Activated CD8-positive, alpha-beta memory T cell treated with anti-CD3 and anti-CD28 coated beads for 36 hours (primary cell): ENCODE results near the gene RBM17. TPM values are rescaled to one million over a fixed set of nuclear protein-coding genes. Genes with fewer than 3 reads are reported as not detected.
"Not testable (repeated sequence)": the region's sequence is repeated elsewhere in the genome, so short reads cannot be mapped to it uniquely, and the experiment has no call there.

Source experiments
- CTCF ChIA-PET: fragments of 350-600 bp; sonication (Branson Sonifier 250); formaldehyde crosslinking; loops from one replicate; lab custom pipeline; 2021; ENCODE audit warnings: antibody characterized with exemption; lab: Charles Lee
- POLR2A ChIA-PET: fragments of 350-600 bp; sonication (Branson Sonifier 250); formaldehyde crosslinking; loops from one replicate; lab custom pipeline; 2021; ENCODE audit warnings: antibody characterized with exemption; lab: Charles Lee
- total RNA-seq, 2 experiments: library from RNA; stranded (reverse); gene quantifications; one replicate each; pipeline ENCODE4 v1.2.3, GENCODE V29; 2021

The RBM17 gene
- total RNA-seq, 2 experiments from 2014 or later, result 289 to 298 TPM

DNA sequence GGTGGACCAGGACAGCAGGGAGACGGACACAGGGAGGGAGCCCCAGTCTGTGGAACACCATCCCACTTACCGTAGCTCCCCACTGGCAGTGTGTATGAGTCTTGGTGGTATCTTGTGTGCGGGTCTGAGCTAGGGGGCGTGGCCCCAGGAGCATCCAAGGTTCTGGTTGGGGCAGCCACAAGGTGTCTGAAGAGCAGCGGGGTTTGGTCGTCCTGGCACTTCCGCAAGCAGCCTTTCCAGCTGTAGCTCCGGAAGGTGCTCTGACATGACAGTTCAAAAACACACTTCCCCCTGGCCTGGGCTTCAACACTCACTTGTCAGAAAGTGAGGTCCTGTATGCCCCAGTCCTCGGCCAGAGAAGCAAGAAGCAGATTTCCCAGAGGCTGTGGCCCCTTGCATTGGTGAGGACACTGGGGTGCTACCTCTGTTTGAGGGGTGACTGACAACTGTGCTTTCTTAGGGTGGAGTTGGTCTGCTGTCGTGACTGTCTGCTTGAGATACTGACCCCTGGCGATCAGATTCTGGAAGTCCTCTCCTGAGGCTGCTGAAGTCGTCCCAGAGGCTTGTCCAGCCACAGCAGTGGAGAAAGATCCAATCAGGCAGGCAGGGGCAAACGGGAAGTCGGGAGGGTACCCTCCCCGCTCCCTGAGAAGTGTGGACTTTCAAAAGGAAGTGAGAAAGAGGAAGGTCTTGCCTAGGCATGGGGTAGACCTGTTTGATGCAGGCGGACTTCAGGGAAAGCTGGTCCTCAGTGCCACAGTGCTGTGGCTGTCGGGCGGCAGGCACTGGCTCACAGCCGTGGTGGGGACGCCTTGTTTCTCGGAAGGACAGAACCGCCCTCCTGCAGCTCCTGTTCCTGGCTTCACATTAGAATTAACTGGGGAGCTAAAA lies 62.5 kb downstream of the RBM17 start:
- ChIA-PET CTCF (interaction anchor here (0.5 to 1.4 kb wide), 8 partner anchors 8 to 54 kb away, joined by 3 to 6 read pairs (median 3); partner anchors contain the start of gene PFKFB3), POLR2A (interaction anchor here (1.6 kb wide), 1 partner anchor 22 kb away, joined by 3 read pairs; no protein-coding TSS in a partner anchor)

- ChIA-PET POLR2A (interaction anchor here (0.6 kb wide), 2 partner anchors 23 to 41 kb away, joined by 3 read pairs; no protein-coding TSS in a partner anchor), CTCF (interaction anchor here (1.5 to 1.7 kb wide), 2 partner anchors 20 to 248 kb away, joined by 3 to 5 read pairs; no protein-coding TSS in a partner anchor)
Observed at GRCh38 chr10:6153845-6154244, 65.0 kb downstream of the RBM17 start.

DNA sequence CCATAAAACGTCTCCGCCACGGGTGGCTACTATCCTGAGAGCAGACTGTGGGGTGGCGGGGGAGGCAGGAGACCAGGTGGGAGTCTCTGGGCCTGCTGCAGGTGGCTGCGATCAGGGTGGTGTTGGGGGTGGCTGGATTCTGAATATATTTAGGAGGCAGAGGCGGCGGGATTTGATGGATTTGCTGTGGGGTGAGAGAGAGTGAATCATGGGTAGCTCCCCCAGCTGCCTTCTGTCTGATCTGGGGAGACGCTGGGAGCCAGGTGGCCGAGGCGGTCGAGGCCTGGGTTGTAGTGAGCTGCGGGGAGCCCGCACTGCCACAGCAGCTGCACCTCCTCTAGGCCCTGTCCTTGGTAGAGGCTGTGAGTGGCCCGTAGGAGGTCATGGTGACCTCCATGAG lies 65.7 kb downstream of the RBM17 start:
- POLR2A ChIA-PET, result no interaction called here
- CTCF ChIA-PET, result interaction anchor here (0.6 kb wide), 1 partner anchor 233 kb away, joined by 5 read pairs; no protein-coding TSS in a partner anchor

GRCh38 chr10:6158276-6158675 lies 69.4 kb downstream of the RBM17 start:
- CTCF ChIA-PET, result interaction anchor here (0.7 kb wide), 2 partner anchors 13 to 15 kb away, joined by 3 read pairs; no protein-coding TSS in a partner anchor
- POLR2A ChIA-PET, result no interaction called here

DNA sequence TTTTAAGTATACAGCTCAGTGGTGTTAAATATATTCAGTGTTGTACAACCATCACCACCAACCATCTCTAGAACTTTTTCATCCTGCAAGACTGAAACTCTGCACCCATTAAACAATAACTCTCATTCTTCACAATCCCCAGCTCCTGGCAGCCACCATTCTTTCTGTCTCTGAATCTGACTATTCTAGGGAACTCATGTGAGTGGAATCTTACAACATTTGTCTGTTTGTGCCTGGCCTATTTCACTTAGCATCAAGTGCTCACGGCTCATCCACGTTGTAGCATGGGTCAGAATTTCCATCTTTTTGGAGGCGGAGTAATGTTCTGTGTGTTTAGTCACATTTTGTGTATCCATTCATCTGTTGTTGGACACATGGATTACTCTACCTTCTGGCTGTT lies 73.1 kb downstream of the RBM17 start:
- POLR2A ChIA-PET, result interaction anchor here (1.0 kb wide), 1 partner anchor 40 kb away, joined by 4 read pairs; no protein-coding TSS in a partner anchor

GRCh38 chr10:6162589-6163356 lies 73.9 kb downstream of the RBM17 start:
- POLR2A ChIA-PET, result interaction anchor here (0.8 to 1.4 kb wide), 4 partner anchors 18 to 40 kb away, joined by 4 read pairs; partner anchors contain the start of gene PFKFB3
- CTCF ChIA-PET, result interaction anchor here (0.6 to 2.0 kb wide), 7 partner anchors 18 to 239 kb away, joined by 3 to 6 read pairs (median 4); partner anchors contain the start of gene PFKFB3

More for the DNA sequence above, 73.1 kb downstream of the RBM17 start:
- CTCF ChIA-PET, result interaction anchor here (1.1 to 2.0 kb wide), 3 partner anchors 32 to 239 kb away, joined by 3 to 6 read pairs (median 5); partner anchors contain the start of gene PFKFB3

GRCh38 chr10:6163364-6164270 lies 74.8 kb downstream of the RBM17 start:
- CTCF ChIA-PET, result interaction anchor here (0.9 to 2.0 kb wide), 5 partner anchors 19 to 238 kb away, joined by 3 to 6 read pairs (median 4); partner anchors contain the start of gene PFKFB3
- POLR2A ChIA-PET, result interaction anchor here (0.8 to 1.4 kb wide), 3 partner anchors 19 to 39 kb away, joined by 4 read pairs; partner anchors contain the start of gene PFKFB3

DNA sequence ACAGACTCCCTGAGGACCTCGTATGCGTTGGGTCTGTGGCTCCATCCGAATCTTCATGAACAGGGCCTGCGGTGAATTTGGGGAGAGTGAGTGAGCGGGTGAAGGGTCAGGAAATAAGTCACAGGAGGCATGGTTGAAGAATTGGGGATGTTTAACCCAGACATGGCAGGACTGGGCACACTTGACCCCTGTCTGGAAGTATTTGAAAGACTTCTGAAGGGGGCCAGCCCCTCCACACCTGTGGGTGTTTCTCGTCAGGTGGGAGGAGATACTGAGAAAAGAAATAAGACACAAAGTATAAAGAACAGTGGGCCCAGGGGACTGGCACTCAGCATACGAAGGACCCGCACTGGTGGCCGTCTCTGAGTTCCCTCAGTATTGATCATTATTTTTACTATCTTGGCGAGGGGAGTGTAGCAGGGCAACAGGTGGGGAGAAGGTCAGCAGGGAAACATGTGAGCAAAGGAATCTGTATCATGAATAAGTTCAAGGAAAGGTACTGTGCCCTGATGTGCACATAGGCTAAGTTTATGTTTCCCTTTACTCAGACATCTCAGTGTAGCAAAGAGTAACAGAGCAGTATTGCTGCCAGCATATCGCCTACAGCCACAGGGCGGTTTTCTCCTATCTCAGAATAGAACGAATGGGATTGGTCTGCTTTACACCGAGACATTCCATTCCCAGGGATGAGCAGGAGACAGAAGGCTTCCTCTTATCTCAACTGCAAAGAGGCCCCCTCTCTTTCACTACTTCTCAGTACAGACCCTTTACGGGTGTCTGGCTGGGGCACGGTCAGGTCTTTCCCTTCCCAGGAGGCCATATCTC lies 75.6 kb downstream of the RBM17 start:
- POLR2A ChIA-PET, result interaction anchor here (1.2 to 1.4 kb wide), 2 partner anchors 20 to 29 kb away, joined by 4 read pairs; no protein-coding TSS in a partner anchor
- CTCF ChIA-PET, result interaction anchor here (1.2 to 2.0 kb wide), 2 partner anchors 38 to 237 kb away, joined by 4 to 6 read pairs; partner anchors contain the start of gene PFKFB3

DNA sequence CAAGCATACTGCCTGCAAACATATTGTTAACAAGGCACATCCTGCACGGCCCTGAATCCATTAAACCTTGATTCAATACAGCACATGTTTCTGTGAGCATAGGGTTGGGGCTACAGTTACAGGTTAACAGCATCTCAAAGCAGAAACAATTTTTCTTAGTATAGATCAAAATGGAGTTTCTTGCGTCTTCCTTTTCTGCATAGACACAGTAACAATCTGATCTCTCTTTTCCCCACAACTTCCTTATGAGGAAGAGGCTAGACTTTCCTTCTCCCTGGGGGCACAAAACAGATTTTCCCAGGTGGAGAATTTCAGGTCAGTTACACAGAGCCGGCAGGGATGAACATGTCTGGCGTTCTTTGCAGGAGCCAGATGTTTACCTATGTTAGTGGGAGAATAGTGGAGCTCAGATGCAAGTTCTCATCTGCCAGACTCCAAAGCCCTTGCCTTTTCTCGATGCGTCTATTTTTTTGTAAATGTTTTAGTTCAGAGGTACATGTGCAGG lies 76.4 kb downstream of the RBM17 start:
- ChIA-PET CTCF (interaction anchor here (0.7 kb wide), 1 partner anchor 34 kb away, joined by 3 read pairs; no protein-coding TSS in a partner anchor), POLR2A (no interaction called here)

DNA sequence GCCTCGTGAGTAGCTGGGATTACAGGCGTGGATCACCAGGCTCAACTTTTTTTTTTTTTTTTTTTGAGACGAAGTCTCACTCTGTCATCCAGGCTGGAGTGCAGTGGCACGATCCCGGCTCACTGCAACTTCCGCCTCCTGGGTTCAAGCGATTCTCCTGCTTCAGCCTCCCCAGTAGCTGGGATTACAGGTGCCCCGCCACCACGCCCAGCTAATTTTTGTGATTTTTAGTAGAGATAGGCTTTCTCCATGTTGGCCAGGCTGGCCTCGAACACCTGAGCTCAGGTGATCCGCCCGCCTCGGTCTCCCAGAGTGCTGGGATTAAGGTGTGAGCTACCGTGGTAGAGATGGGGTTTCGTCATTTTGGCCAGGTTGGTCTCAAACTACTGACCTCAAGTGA lies 77.1 kb downstream of the RBM17 start:
- POLR2A ChIA-PET, result not testable (repeated sequence)
- CTCF ChIA-PET, result interaction anchor here (0.7 to 1.3 kb wide), 3 partner anchors 9 to 35 kb away, joined by 3 to 5 read pairs (median 3); no protein-coding TSS in a partner anchor

Other genes starting within 250 kb of the RBM17 start
- gene ANKRD16, start 199.1 kb upstream of the RBM17 start, total RNA-seq, result 1 to 10 TPM; 8.7 to 9.7 TPM
- 10 to 100 TPM; 52.2 to 55.3 TPM for gene FBH1, start 198.8 kb upstream of the RBM17 start, total RNA-seq
- 10 to 100 TPM; 31.4 to 31.8 TPM for gene IL15RA, start 111.5 kb upstream of the RBM17 start, total RNA-seq
- gene IL2RA, start 26.7 kb upstream of the RBM17 start, total RNA-seq, result 1,000 to 10,000 TPM; 1,215 to 1,272 TPM
- gene PFKFB3, start 113.9 kb downstream of the RBM17 start, total RNA-seq, result 10 to 100 TPM; 81.9 to 82.1 TPM